Ovary (tissue), 3 donors: Measurements from ENCODE around the gene ZNF423.

Experiments used
- EP300 ChIP-seq: sonication (generic); formaldehyde crosslinking; IDR thresholded peaks from one replicate; pipeline ENCODE4 v1.6.1; 2017; ENCODE audit warnings: antibody characterized with exemption
- POLR2A ChIP-seq: fragments of 450-650 bp; IDR thresholded peaks from one replicate; pipeline ENCODE4 v1.6.1; 2017; ENCODE audit warnings: antibody characterized with exemption, mild to moderate bottlenecking, moderate library complexity
- TF ChIP-seq, protein P1 (sequence below), 3 donors: fragments of 450-650 bp in 2 of 3; fragments of 200-600 bp in 1 of 3; IDR thresholded peaks; one replicate each; pipeline versions ENCODE4 v1.5.1 to v1.8.0; 2016 to 2022; ENCODE audit warnings: antibody characterized with exemption in 3 of 3, mild to moderate bottlenecking in 1 of 3
- donor health status: DM: no; HTN: no; CAD: no.

DNA sequence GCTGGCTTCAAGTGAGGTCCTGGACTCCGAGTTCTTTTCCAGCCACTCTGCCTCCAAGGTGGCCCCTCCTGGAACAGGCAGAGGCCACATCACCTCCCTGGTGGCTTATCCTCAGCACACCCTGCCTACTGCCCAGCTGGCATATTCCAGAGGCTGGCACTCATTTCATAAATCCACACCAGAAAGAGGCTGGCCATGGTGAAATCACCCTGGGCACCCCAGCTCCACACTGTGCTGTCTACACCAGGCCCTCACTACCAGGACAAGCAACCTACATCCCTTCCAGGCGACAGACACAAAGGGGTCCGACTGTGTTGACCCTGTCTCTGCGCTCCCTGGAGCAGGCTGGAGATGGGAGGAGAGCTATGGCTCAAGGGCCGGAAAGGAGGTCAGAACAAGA lies 382.1 kb downstream of the ZNF423 start:
- TF ChIP-seq POLR2A (no peak), EP300 (no peak)
- TF ChIP-seq, protein P1, sequence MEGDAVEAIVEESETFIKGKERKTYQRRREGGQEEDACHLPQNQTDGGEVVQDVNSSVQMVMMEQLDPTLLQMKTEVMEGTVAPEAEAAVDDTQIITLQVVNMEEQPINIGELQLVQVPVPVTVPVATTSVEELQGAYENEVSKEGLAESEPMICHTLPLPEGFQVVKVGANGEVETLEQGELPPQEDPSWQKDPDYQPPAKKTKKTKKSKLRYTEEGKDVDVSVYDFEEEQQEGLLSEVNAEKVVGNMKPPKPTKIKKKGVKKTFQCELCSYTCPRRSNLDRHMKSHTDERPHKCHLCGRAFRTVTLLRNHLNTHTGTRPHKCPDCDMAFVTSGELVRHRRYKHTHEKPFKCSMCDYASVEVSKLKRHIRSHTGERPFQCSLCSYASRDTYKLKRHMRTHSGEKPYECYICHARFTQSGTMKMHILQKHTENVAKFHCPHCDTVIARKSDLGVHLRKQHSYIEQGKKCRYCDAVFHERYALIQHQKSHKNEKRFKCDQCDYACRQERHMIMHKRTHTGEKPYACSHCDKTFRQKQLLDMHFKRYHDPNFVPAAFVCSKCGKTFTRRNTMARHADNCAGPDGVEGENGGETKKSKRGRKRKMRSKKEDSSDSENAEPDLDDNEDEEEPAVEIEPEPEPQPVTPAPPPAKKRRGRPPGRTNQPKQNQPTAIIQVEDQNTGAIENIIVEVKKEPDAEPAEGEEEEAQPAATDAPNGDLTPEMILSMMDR (IDR thresholded peaks at IDR 0.05), result no peak
